Fibroblast of pulmonary artery (primary cell): ENCODE results near the gene MIOS.

Experiments
- DNase-seq: peaks from one replicate; pipeline ENCODE4 v3.0.0-alpha.2; 2010; ENCODE audit warnings: low read depth
- H3K4me3 ChIP-seq: replicated peaks from 2 replicates; pipeline ENCODE4 v1.5.1; 2011; ENCODE audit warnings: low read depth, mild to moderate bottlenecking, control low read depth, low read length, moderate library complexity
- TF ChIP-seq, protein P1 (sequence below): IDR thresholded peaks from 2 replicates; pipeline ENCODE4 v1.5.1; 2011; ENCODE audit warnings: mild to moderate bottlenecking, control low read depth, low read length, inconsistent platforms; ENCODE audit errors: missing control alignments

The MIOS gene

DNA sequence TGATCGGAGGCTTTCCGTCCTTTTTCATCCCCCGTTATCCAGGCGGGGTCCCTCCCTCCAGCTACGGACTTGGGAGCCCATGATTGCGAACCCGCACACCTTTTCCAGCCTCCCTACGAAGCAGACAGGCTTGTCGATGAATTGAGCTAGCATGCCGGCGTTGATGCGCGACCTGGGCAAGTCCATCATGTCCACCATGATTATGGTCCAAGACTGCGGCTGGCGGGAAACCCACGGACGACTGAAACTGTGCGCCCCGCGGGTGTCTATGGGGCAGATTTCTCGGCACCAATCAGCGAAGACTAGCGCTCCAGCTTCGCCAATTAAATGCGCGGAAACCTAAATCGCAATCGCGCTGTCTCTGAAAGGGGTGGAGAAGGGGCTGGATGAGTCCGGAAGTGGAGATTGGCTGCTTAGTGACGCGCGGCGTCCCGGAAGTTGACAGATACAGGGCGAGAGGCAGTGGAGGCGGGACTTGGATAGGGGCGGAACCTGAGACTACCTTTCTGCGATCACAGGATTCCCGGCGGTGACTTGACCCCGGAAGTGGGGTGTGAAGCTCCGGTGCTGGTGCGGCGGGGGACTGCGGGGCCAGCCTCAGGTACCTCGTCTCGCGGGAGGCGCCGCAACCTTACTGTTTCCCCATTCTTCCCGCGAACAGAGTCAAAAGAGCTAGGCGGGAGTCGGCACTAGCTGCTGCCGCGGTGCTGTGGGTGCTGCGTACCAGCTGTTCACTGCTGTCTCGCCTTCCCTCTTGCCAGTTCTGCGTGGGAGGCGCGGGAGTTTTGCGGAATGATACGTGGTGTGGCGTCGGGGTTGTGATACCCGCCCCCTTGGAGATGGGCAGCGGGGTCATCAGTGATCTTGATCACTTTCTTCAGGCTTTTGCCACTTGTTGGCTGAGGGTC, 73.8 kb downstream of the MIOS start, which contains the start of gene UMAD1:
TSS of gene UMAD1 (plus strand) at position 532 of the 908 bp plus-strand sequence. CDS start 32,620 bp downstream, outside the sequence.
- TF ChIP-seq, protein P1, sequence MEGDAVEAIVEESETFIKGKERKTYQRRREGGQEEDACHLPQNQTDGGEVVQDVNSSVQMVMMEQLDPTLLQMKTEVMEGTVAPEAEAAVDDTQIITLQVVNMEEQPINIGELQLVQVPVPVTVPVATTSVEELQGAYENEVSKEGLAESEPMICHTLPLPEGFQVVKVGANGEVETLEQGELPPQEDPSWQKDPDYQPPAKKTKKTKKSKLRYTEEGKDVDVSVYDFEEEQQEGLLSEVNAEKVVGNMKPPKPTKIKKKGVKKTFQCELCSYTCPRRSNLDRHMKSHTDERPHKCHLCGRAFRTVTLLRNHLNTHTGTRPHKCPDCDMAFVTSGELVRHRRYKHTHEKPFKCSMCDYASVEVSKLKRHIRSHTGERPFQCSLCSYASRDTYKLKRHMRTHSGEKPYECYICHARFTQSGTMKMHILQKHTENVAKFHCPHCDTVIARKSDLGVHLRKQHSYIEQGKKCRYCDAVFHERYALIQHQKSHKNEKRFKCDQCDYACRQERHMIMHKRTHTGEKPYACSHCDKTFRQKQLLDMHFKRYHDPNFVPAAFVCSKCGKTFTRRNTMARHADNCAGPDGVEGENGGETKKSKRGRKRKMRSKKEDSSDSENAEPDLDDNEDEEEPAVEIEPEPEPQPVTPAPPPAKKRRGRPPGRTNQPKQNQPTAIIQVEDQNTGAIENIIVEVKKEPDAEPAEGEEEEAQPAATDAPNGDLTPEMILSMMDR, result no peak
- DNase-seq, result peak; percentile 99
- peak within 1 kb of the TSS; percentile 91 for H3K4me3 ChIP-seq

DNA sequence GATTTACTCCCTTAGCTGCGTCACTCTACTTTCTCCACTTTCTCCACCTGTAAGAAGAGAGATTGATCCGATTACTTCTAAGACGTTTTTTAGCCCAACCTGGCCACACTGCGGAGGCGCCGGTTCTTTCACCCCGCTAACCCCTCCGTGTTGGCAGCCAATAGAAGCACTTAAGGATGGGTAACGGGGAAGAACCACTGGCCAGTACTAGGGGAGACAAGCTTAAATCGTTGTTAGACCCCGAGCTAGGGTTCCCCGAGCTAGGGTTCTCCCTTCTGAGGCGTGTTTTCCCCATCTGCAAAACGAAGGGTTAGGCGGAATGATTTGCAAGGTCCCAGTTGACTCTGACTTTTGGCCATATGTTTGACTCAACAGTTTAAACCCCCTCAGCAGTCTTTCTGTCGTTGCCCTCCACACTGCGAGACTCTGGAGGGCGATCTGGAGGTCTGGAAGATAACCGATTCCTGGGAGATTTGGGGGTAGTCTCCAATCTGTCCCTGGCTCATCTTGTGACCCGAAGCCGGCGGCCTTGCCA, 74.5 kb downstream of the MIOS start:
- peak; percentile 25 for DNase-seq
- TF ChIP-seq, protein P1, result no peak
- H3K4me3 ChIP-seq, result peak overlapping the region; percentile 91

DNA sequence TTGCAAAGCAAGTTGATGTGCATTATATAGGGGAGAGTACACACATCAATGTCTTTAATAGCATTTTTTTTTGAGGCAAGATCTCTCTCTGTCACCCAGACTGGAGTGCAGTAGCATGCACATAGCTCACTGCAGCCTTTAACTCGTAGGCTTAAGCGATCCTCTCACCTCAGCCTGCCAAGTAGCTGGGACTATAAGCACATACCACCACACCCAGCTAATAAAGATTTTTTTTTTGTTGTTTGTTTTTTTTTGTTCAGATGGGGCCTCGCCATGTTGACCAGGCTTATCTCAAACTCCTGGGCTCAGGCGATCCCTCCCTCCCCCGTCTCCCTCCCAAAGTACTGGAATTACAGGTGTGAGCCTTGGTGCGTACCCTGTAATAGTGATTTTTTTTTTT, 75.4 kb downstream of the MIOS start:
- H3K4me3 ChIP-seq, result no peak overlapping the region
- DNase-seq, result no peak
- TF ChIP-seq, protein P1, result no peak

DNA sequence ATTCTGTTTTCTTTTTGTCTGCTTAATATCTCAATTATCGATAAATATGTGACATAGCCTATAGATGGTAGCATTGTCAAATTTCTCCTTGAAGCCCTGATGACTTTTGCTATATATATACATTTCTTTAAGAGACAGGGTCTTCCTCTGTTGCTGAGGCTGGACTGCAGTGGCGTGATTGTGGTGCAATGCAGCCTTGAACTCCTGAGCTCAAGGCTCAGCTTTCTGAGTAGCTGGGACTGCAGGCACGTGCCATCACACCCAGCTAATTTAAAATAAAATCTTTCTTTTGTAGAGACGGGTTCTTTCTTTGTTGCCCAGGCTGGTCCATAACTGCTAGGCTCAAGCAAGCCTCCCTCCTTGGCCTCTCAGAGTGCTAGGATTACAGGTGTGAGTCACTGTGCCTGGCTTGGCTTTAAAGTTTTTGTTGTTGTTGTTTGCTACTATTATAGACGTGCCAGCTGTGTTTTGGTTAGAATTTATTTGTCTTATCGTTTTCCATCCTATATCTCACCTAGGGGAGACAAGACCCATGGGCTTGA, 80.9 kb downstream of the MIOS start:
- TF ChIP-seq, protein P1, result no peak
- no peak overlapping the region for H3K4me3 ChIP-seq
- no peak for DNase-seq

DNA sequence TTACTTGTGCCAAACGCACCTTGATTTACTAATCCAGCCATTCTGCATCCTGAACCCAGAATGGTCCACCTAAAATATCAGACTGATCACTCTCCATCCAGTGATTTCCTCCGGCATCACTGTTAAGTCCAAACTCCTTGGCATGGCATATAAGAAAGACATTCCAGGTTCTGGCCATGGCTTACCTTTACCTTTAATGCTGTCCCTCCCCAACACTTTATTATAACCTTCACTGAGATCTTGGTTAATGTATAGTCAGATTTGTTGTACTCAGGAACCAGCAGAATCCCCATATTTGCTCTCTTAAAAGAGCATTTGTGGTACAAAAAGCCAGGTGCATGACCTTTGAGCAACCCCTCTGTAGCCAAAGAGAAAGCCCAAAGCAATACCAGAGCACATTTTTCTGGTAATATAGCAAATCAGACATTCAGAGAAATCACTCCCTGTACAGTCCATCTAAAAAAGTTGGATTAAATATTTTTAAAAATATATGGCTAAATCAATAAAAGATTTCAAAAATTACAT, 84.1 kb downstream of the MIOS start:
- H3K4me3 ChIP-seq, result no peak overlapping the region
- DNase-seq, result no peak

DNA sequence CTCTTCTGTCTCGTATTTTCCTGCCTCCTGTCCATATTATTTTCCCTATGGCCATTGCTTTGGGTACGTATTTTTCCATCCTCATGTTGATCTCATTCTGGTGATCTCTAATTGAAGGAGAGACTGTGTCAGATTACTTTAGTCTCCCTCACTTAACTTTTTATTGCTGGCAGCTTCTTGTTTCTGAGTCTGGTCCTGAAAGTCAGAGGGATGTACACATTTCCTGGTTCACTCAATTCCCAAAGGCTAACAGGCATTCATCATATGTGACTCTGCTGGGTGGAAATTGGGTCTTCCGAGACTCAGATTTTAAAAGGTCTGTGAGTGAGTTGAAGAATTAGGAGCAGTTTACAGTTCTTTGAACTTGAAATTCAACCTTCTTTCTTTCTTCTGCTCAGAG, 84.8 kb downstream of the MIOS start:
- H3K4me3 ChIP-seq, result no peak overlapping the region
- no peak for DNase-seq
- TF ChIP-seq, protein P1, result no peak

More for the DNA sequence above, 84.1 kb downstream of the MIOS start:
- TF ChIP-seq, protein P1, result no peak
